HG03064 (cell line): ENCODE results near the gene RNLS.
"Not testable (repeated sequence)": the region's sequence is repeated elsewhere in the genome, so short reads cannot be mapped to it uniquely, and the experiment has no call there.

Experiments used
- ATAC-seq: cut with Tn5 transposase; IDR thresholded peaks from one replicate; pipeline ENCODE4 v1.9.1; 2021; ENCODE audit warnings: low read depth; ENCODE audit not compliant: unreplicated experiment

Gene RNLS

DNA sequence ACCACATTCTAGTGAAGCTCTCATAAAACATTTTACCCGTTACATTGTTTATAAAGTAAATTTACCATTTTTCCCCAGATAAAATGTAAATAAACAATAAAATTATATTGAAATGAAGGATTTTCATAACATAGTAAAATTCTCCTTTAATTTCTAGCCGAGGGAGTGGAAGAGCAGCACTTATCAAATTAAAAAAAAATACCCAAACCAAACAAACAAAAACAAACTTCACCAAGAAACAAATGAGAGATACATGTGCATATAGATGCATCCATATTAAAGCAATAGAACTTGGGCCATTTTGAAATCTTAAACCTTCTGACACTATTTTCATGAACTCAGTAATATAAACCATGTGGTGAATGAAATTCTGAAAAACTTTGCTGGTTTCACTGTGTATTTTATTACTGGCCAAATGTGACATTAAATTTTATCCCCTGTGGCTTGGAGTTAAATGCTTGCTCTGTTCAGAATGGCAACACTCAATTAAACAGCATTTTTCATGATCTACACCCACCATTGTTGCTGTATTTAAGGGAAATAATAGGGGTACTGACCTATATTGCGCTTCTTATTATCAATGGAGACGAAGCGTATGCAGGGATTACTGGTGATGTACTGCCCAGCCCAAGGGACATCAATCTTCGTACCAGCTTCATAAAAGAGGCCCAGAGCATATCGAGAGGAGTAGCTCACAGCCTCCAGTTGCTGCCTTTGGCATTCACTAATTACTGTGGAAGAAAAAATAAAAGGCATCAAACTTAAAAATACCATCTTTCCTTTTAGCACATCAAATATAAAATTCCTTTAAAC, 220.9 kb downstream of the RNLS start:
- ATAC-seq: no peak

DNA sequence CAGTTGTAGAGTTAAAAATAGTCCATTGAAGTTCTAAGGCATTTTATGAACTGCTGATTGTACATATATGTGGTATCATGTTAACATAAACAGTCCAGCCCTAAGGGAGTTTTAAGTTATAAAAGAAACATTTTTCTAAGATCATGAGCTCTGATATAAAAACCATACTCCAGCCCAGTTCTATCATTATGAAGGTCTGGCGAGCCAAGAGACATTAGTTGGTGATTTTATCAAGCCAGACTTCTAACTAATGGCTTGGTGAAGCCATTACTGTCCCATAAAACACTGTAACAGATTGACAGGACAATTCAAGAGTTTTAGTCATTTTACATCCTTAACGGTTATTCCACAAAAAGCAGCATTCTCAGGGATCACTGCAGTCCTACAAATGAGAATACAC, 221.6 kb downstream of the RNLS start:
- ATAC-seq: no peak

DNA sequence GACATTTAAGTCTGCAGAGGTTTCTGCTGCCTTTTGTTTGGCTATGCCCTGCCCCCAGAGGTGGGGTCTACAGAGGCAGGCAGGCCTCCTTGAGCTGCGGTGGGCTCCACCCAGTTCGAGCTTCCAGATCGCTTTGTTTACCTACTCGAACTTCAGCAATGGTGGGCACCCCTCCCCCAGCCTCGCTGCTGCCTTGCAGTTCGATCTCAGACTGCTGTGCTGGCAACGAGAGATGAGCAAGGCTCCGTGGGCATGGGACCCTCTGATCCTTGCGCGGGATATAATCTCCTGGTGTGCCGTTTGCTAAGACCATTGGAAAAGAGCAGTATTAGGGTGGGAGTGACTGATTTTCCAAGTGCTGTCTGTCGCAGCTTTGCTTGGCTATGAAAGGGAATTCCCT, 227.4 kb downstream of the RNLS start:
- ATAC-seq: not testable (repeated sequence)

DNA sequence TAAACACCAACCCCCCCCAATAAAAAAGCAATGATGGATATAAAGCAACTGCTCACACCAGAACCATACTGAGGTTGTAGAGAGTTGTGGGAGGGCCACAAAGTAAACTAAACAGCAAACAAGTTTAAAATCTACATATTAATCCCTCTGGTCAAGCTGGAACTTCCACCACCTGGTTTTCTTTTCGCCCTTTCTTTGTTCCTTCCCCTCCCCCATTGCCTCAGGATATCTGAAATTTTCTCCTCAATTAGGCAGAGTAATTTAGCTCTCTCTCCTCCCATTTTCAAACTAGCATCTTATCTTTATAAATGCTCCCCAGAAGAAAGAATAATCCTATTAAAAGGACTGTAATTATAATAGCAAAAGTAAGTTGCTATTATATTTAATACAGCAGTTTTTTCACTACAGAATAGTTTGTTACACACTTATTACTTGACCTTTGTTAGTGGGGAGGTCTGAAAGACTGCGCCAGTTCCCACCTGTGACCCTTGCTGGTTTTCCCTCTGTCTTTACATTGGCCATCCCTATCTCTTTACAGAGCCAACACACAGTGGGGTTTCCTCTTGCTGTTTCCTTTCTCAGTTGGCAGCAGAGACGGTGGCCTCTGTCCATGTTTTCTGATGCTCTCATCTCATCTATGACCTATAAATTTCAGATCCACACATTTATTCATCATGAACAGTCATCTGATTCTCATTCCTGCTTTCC, 235.4 kb downstream of the RNLS start:
- no peak for ATAC-seq

- no peak for ATAC-seq
Measured at GRCh38 chr10:88347022-88347421, 236.1 kb downstream of the RNLS start.

- ATAC-seq: no peak
Measured at GRCh38 chr10:88346144-88346977, 236.8 kb downstream of the RNLS start.

GRCh38 chr10:88343761-88344484, 239.2 kb downstream of the RNLS start:
- no peak for ATAC-seq

DNA sequence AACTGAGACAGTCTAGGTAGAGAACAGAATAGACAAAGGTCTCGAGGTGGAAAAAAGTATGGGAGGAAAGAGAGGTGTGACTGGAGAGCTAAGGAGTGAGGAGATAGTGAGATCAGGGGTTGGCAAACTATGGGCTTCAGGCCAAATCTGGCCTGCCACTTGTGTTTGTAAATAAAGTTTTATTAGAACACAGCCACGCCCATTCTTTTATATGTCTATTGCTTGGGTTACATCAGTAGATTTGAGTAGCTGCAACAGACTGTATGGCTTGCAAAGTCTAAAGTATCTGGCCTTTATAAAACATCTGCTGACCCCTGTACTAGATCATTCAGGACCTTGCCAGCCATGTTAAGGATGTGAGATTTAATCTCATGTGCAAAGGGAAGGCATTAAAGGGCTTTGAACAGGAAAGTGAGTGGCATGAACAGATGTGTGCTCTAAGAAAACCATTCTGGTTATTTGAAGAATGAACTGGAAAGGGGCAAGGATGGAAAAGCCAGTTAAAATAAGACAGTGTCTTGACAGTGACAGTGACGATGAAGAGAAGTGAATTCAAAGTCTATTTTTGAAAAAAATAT, 240.3 kb downstream of the RNLS start:
- no peak for ATAC-seq

DNA sequence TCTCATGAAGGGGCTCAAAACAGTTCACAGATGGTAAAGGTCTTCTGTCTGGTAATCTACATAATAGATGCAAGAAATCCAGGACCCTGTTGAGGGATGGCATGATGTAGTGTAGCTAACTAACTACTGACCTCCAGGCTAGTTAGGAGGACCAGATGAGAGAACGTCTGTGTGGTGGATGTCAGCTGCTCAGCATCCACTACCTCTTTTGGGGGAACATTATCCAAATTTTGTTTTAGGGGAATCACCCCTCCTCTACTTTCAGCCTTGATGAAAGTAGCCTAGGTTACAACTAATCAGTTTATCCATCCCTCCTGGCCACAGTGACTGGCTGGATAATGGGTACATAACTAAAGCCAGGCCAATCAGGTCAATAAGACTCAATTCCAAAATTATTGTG, 246.0 kb downstream of the RNLS start:
- ATAC-seq: no peak

DNA sequence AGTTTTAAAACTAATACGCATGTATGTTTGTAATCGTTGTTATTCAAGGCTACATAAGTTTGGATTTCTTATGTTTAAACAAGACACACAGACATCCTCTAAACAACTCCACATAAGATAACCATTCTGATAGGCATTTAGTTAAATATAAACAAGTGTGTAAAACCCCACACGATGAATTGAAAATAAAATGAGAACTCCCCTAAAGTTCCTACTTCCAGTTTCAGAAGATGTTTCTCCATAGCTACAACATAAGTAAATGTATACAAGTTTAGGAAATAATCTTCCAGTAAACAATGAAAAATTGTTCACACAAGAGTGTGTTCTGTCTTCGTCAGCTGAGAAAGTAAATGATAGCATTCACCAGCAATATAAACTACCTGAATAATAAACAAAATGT, 246.8 kb downstream of the RNLS start:
- no peak for ATAC-seq

- ATAC-seq: no peak
Measured at GRCh38 chr10:88333248-88333630, 249.9 kb downstream of the RNLS start.

GRCh38 chr10:88332503-88333247, 250.4 kb downstream of the RNLS start:
- ATAC-seq: no peak

GRCh38 chr10:88330174-88330573, 252.9 kb downstream of the RNLS start:
- no peak for ATAC-seq

GRCh38 chr10:88322324-88323063, 260.6 kb downstream of the RNLS start:
- ATAC-seq: no peak

DNA sequence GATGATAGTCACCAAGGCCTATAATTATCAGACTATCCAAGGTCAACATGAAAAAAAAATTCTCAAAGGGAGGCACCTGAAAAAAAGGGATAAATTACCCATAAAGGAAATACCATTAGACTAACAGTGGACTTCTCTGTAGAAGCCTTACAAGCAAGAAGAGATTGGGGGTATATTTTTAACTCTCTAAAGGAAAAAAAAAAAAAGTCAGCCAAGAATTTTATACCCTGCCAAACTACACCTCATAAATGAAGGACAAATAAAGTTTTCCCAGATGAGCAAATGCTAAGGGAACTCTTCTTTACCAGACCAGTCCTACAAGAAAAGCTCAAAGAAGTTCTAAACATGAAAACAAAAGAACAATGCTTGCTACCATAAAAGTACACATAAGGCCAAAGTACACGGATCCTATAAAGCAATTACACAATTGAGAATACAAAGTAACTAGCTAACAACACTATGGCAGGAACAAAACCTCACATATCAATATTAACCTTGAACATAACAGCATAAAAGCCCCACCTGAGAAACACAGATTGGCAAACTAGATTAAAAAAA, 263.1 kb downstream of the RNLS start:
- ATAC-seq: no peak

DNA sequence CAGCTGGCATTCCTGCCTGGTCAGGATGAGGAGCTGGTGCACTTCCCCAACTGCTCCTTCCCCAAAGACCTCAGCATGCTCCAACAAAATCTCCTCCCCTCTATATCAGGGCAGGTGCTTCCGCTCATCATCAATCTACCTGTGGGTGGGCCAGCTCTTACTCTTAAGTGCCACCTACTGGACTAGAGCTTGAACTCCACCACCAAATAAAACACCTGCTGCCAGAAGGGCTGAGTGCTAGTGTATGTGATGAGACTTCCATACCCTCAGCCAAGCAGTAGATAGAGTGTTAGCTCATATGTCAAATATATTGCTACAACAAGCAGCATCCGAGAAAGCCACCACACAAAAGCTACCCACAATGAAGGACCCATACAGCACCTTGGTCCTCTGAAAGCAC, 264.3 kb downstream of the RNLS start:
- ATAC-seq: no peak

DNA sequence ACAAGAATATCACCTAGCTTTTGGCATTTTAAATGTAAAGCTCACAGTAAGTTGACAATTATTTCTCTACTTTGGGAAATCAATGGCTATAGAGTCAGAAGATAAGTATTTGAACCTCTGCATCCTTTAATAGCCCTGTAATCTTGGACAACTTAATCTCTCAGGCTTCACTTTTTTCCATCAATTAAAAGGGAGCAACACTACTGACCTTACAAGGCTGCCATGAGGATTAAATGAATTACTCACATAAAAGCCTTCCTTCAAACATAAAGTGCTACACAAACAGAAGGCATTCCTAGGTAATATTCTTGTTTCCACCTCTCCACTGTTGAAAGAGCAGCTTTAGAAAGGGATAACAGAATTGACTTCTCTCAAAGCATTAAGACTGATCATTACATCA, 266.0 kb downstream of the RNLS start:
- no peak for ATAC-seq

DNA sequence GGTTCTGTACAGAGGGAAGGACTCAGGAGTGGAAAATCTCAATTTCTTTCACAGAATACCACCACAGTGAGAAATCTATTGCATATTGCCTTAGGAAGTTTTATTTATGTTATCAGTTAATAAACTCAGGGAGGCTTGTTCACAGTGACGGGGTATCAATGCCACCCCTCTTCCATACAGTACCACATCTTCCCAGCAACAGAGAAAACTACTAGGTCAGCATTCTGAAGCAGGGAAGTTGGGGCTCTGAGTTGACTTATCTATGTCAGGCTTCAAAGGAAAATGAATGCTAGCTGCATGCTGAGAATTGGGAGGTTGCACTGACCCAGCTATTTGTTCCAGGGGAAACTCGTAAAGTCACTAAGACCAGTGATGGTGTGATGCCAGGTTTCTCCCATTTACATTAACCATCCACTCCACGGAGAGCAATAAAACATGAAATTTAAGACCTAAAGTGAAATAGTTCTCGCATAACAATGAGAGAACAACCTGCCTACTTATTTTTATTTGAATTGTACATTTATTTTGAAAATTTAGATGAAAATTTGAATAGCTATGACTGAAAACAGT, 266.7 kb downstream of the RNLS start:
- ATAC-seq: no peak
